ENCODE data around the gene AMPD3. TPM values are rescaled to one million over a fixed set of nuclear protein-coding genes. Genes with fewer than 3 reads are reported as not detected.
"Not testable (repeated sequence)": the region's sequence is repeated elsewhere in the genome, so short reads cannot be mapped to it uniquely, and the experiment has no call there.

The AMPD3 gene
- total RNA-seq, 1 donor from 2014 or later: 4.4 TPM

DNA sequence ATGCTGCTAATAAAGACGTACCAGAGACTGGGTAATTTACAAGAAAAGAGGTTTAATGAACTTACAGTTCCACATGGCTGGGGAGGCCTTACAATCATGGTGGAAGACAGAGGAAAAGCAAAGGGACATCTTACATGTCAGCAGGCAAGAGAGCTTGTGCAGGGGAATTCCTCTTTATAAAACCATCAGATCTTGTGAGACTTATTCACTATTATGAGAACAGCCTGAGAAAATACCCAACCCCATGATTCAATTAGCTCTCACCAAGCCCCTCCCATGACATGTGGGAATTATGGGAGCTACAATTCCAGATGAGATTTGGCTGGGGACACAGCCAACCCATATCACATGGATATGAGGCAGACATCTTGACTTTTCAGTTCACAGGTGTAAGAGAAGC is 18.4 kb upstream of the AMPD3 start:
- DNase-seq (ENCODE audit: low read depth): not testable (repeated sequence)

- no peak for DNase-seq (ENCODE audit: low read depth)
Measured at GRCh38 chr11:10438458-10438857, 16.6 kb upstream of the AMPD3 start.

DNA sequence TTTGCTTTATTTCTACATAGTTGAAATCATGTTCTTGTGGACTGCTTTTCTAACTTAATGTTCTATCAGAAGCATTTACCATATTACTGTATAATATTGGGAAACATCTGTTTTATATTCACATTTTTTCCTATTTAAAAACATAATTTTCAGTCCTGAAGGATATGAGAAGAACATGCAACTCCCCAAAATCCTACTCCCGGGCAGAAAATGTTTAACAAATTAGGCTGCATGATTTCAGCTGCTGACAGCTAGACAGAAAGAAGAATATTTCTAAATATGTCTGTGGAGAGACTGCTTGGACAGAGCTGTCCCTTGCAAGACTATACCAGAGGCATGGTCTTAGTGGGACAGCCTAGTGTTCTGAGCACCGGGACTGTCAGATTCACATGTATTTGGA is 15.7 kb upstream of the AMPD3 start:
- DNase-seq (ENCODE audit: low read depth): no peak

- DNase-seq (ENCODE audit: low read depth): no peak
Measured at GRCh38 chr11:10439924-10440323, 15.1 kb upstream of the AMPD3 start.

GRCh38 chr11:10440401-10440800 is 14.7 kb upstream of the AMPD3 start:
- no peak for DNase-seq (ENCODE audit: low read depth)

DNA sequence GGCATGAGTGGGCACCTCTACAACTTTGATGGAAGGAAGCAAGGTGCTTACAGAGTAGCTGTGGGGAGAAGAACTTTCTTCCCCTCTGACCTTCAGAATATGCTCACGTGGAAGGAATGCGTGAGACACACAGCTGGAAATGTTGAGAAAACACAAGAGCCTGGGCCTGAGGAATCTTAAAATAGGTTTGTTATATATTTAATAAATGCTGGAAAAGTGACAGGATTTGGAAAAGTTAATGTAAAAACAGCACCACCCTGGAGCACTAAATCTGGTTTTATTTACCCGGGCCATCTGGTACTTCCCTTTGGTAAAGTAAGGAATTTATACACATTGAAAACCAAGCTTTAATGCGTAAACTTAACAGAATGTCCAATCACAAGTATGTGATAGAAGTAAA is 14.0 kb upstream of the AMPD3 start:
- DNase-seq (ENCODE audit: low read depth): no peak

DNA sequence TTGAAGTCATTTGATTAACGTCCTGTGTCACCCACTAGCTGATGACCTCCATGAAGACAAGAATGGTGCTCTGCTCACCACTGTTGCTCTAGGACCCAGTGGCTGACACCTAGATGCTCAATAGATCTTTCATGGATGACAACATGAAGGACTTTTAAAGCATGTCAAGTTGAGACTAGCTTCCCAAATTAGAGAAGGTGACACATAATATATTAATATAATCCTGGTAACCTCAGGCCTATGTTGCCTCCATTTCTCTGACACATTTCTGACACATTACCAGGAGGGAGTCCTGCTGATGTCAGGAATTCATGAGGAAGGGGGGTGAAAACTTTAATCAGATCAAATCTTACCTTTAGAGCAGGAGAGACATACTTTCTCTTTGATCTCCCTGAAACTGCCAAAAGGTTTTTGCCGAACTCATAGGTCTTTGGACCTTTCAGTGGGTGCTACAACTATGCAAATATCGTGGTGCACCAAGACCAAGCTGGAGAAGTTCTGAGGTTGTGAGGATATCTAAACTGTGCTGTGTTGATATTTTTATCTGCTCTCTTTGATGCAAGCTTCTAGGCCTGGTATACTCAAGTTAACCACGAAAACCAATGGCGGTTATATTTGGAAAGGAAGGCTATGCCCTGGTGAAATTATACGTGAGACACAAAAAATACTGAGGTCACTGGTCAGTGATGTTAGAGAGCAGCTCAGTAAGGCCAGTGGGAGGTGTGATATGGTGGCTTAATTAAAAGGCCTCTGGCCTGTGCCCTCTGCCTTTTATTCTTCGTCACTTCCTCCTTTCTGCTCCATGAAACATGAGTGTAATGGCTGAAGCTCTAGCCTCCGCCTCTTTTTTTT is 13.2 kb upstream of the AMPD3 start:
- DNase-seq (ENCODE audit: low read depth): peak; percentile 98

DNA sequence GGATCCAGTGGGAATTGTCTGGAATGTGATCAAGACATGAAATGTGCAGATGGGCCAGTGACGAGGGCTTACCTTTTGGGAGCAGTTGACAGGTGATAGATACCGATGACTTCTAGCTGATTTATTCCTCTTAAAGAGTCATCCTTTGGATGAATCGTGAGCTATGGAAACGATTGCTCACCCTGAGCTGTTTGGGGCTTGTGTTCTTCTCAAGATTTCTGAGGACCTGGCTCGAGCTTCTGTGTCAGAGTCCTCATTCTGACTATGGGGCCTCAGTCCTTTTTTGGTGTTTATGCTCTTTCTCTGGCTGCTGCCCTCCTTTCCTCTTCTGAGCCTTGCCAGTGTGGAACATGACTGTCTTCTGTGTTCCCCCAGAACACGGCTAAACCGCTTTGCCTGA is 11.9 kb upstream of the AMPD3 start:
- DNase-seq (ENCODE audit: low read depth): no peak

- no peak for DNase-seq (ENCODE audit: low read depth)
Measured at GRCh38 chr11:10443721-10444235, 11.3 kb upstream of the AMPD3 start.

GRCh38 chr11:10444725-10445315 is 10.2 kb upstream of the AMPD3 start:
- DNase-seq (ENCODE audit: low read depth): no peak

- DNase-seq (ENCODE audit: low read depth): peak; percentile 42
Measured at GRCh38 chr11:10447445-10447844, 7.6 kb upstream of the AMPD3 start.

GRCh38 chr11:10450462-10451425 is 4.3 kb upstream of the AMPD3 start:
- no peak for DNase-seq (ENCODE audit: low read depth)

DNA sequence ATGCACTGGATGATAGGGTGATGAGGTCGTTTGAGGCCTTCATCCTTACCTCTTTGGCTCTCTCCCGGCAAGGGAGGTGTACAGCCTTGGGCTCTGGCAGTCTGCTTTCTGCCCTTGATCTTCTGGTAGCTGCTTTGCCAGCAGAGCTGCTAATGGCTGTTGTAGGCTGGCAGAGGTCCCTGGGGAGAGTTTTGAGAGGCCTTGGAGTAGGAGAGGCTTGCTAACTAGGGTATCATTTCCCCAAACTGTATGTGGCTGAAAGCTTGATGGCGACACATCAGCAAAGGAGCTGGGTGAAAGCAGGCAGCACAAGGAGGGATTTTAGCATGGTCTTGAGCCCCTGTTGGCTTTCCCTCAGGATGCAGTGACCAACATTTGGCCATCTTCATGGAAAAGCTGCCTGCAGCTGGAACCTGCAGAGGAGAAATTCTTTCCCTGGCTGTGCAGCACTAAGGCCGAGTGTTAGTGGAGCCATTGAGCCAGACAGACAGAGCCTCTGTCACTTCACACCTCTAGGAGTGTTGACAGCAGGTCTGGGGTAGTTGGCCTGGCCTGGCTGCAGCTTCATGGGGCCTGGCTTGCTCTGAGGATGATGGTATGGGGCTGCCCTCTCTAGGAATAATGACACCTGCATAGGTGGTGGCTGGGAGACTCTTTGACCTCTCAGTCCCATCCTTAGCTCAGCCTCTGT is 3.5 kb upstream of the AMPD3 start:
- DNase-seq (ENCODE audit: low read depth): no peak

GRCh38 chr11:10452211-10452767 is 2.8 kb upstream of the AMPD3 start:
- DNase-seq (ENCODE audit: low read depth): no peak

- no peak for DNase-seq (ENCODE audit: low read depth)
Measured at GRCh38 chr11:10453261-10453660, 1.8 kb upstream of the AMPD3 start.

- DNase-seq (ENCODE audit: low read depth): peak; percentile 56
Measured at GRCh38 chr11:10455637-10456487, 798 bp downstream of the AMPD3 start.

DNA sequence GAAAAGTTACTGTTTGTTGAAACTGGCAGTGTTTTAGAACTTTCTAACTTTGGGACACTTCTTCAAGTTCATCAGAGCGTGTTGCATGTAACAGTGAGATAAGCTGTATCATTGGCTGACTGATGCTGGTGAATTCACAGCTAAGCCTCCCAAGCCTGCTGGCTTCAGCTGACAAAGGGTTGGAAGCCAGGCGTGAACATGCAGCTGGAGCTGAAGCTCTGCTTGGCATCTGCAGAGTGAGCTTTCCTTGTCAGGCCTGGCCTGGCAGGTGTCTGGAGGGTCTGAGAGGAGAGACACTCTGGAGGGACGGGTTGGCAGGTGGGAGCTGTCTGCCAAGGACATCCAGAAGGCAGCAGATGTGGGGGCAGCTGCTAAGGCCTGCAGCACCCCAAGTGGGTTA is 1.5 kb downstream of the AMPD3 start:
- DNase-seq (ENCODE audit: low read depth): no peak

DNA sequence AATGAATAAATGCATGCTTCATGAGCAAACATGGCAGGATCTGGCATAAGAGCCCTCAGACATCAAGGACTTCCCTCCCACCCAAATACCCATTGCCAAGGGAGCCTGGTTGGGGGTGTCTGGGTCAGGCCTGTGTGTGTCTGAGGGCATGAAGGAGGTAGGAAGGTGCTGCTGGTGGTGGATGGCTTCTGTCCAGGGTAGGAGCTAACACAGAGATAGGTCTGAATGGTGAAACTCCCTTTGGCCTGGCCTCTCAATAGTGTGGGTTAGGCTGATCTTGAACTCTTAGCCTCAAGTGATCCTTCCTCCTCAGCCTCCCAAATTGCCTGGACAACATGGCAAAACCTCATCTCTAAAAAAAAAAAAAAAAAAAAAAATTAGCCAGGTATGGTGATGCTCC is 2.8 kb downstream of the AMPD3 start:
- DNase-seq (ENCODE audit: low read depth): no peak

Measured in myocyte (in vitro differentiated cells).